GM19455 (cell line): ENCODE data around the gene NRBP1.

ENCODE experiments used
- ATAC-seq: cut with Tn5 transposase; IDR thresholded peaks from one replicate; pipeline ENCODE4 v1.9.1; 2021; ENCODE audit not compliant: unreplicated experiment

The NRBP1 gene

GRCh38 chr2:27428213-27428977 lies at the start of gene NRBP1:
Gene NRBP1, plus strand, starts transcription at chr2:27428631. Its CDS starts 4,643 bp downstream, at chr2:27433274.
- peak; percentile 81 for ATAC-seq

GRCh38 chr2:27378809-27379290 lies 49.6 kb upstream of the NRBP1 start:
- no peak for ATAC-seq

GRCh38 chr2:27379383-27379835 lies 49.0 kb upstream of the NRBP1 start:
- ATAC-seq: no peak

GRCh38 chr2:27379836-27380625 lies 48.4 kb upstream of the NRBP1 start:
- peak; percentile 46 for ATAC-seq

- peak; percentile 87 for ATAC-seq
These were observed 47.5 kb upstream of the NRBP1 start, which contains the start of gene ZNF513 for GRCh38 chr2:27380626-27381545. Gene ZNF513, minus strand, starts transcription at chr2:27380734. Its CDS starts 208 bp downstream, at chr2:27380526.

- ATAC-seq: no peak
These were observed 46.8 kb upstream of the NRBP1 start for GRCh38 chr2:27381577-27382181.

- no peak for ATAC-seq
These were observed 37.4 kb upstream of the NRBP1 start for GRCh38 chr2:27390822-27391679.

GRCh38 chr2:27393225-27393624 lies 35.2 kb upstream of the NRBP1 start:
- ATAC-seq: no peak

GRCh38 chr2:27398962-27399361 lies 29.5 kb upstream of the NRBP1 start:
- ATAC-seq: no peak

GRCh38 chr2:27400348-27401135 lies 27.9 kb upstream of the NRBP1 start:
- no peak for ATAC-seq

- ATAC-seq: no peak
These were observed 20.5 kb upstream of the NRBP1 start for GRCh38 chr2:27407798-27408491.

- ATAC-seq: peak; percentile 22
These were observed 19.7 kb upstream of the NRBP1 start for GRCh38 chr2:27408601-27409320.

- peak; percentile 88 for ATAC-seq
These were observed 18.9 kb upstream of the NRBP1 start, which contains the start of gene PPM1G for GRCh38 chr2:27409321-27410073. Gene PPM1G, minus strand, starts transcription at chr2:27409591. Its CDS starts 169 bp downstream, at chr2:27409422.

GRCh38 chr2:27412419-27413152 lies 15.8 kb upstream of the NRBP1 start:
- no peak for ATAC-seq

GRCh38 chr2:27416151-27416550 lies 12.3 kb upstream of the NRBP1 start:
- no peak for ATAC-seq

GRCh38 chr2:27420996-27421395 lies 7.4 kb upstream of the NRBP1 start:
- no peak for ATAC-seq
